Activated T-cell treated with anti-CD3 and anti-CD28 coated beads, Interleukin-2, amount 50 U/mL, for 24 hours (primary cell): ENCODE measurements around the gene LSR.

Experiments
- DNase-seq: peaks from one replicate; pipeline ENCODE4 v3.0.0-alpha.2; 2020
- H3K27ac Mint-ChIP-seq: 2 replicates; pipeline ENCODE4 v1.8.0; 2020; ENCODE audit warnings: mild to moderate bottlenecking, mixed read lengths
- H3K27me3 Mint-ChIP-seq: 2 replicates; pipeline ENCODE4 v1.8.0; 2020; ENCODE audit warnings: mixed read lengths
- H3K36me3 Mint-ChIP-seq: 2 replicates; pipeline ENCODE4 v1.8.0; 2020; ENCODE audit warnings: low read depth, mixed read lengths
- H3K4me1 Mint-ChIP-seq: 2 replicates; pipeline ENCODE4 v1.8.0; 2020; ENCODE audit warnings: low read depth, mixed read lengths
- H3K4me3 Mint-ChIP-seq: 2 replicates; pipeline ENCODE4 v1.8.0; 2020; ENCODE audit warnings: mild to moderate bottlenecking, moderate library complexity, mixed read lengths
- H3K9me3 Mint-ChIP-seq: 2 replicates; pipeline ENCODE4 v1.8.0; 2020; ENCODE audit warnings: mixed read lengths

Gene LSR

GRCh38 chr19:35314031-35314430 is 65.2 kb downstream of the LSR start:
- Mint-ChIP-seq H3K4me3 (no peak overlapping the region), H3K36me3 (no peaks in the 10 kb centered on the region), H3K27ac (no peak overlapping the region), H3K27me3 (no peaks in the 10 kb centered on the region), H3K9me3 (no peaks in the 10 kb centered on the region), H3K4me1 (peaks cover 9% of the 10 kb centered on the region)
- no peak for DNase-seq

GRCh38 chr19:35314858-35315470 is 66.2 kb downstream of the LSR start:
- H3K9me3 Mint-ChIP-seq = no peaks in the 10 kb centered on the region
- DNase-seq = no peak
- H3K4me3 Mint-ChIP-seq = no peak overlapping the region
- H3K36me3 Mint-ChIP-seq = no peaks in the 10 kb centered on the region
- peaks cover 9% of the 10 kb centered on the region for H3K4me1 Mint-ChIP-seq
- no peaks in the 10 kb centered on the region for H3K27me3 Mint-ChIP-seq
- no peak overlapping the region for H3K27ac Mint-ChIP-seq

- no peak for DNase-seq
- Mint-ChIP-seq H3K9me3 (no peaks in the 10 kb centered on the region), H3K27me3 (peaks cover 8% of the 10 kb centered on the region), H3K27ac (no peak overlapping the region), H3K4me3 (no peak overlapping the region), H3K36me3 (no peaks in the 10 kb centered on the region), H3K4me1 (peaks cover 11% of the 10 kb centered on the region)
Measured at GRCh38 chr19:35315883-35316282, 67.1 kb downstream of the LSR start.

GRCh38 chr19:35316560-35316959 is 67.8 kb downstream of the LSR start:
- Mint-ChIP-seq H3K27me3 (peaks cover 9% of the 10 kb centered on the region), H3K4me1 (peaks cover 11% of the 10 kb centered on the region), H3K9me3 (no peaks in the 10 kb centered on the region), H3K27ac (no peak overlapping the region), H3K4me3 (no peak overlapping the region), H3K36me3 (no peaks in the 10 kb centered on the region)
- DNase-seq = no peak
